GM18909 (cell line): Measurements from ENCODE around the gene PLK1.
A peak's percentile ranks its signal among the peaks of the same experiment; 100 is the strongest.
"Not testable (repeated sequence)": the region's sequence is repeated elsewhere in the genome, so short reads cannot be mapped to it uniquely, and the experiment has no call there.

Experiments
- ATAC-seq: cut with Tn5 transposase; IDR thresholded peaks from one replicate; pipeline ENCODE4 v1.9.1; 2021; ENCODE audit warnings: mild to moderate bottlenecking; ENCODE audit not compliant: unreplicated experiment, poor library complexity

PLK1 gene

DNA sequence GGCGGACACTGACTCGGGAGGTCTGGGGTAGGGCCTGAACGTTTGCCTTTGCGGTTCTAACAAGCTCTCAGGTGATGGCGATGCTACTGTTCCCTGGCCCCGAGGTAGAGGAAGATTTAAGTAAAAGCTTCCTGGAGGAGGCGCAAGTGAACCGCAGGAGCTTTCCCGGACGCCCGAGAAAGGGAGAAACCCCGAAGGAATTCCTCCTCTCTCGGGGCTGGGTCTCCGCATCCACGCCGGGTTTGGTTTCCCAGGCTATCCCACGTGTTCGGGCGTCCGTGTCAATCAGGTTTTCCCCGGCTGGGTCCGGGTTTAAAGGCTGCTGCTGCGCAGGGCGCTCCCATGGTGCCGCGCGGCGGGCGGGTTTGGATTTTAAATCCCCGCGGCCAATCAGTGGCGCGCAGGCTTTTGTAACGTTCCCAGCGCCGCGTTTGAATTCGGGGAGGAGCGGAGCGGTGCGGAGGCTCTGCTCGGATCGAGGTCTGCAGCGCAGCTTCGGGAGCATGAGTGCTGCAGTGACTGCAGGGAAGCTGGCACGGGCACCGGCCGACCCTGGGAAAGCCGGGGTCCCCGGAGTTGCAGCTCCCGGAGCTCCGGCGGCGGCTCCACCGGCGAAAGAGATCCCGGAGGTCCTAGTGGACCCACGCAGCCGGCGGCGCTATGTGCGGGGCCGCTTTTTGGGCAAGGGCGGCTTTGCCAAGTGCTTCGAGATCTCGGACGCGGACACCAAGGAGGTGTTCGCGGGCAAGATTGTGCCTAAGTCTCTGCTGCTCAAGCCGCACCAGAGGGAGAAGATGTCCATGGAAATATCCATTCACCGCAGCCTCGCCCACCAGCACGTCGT, at the start of gene PLK1:
TSS of gene PLK1 (plus strand) at position 460 of the 844 bp plus-strand sequence. CDS start at position 504, 44 bp downstream.
- peak; percentile 82 for ATAC-seq

DNA sequence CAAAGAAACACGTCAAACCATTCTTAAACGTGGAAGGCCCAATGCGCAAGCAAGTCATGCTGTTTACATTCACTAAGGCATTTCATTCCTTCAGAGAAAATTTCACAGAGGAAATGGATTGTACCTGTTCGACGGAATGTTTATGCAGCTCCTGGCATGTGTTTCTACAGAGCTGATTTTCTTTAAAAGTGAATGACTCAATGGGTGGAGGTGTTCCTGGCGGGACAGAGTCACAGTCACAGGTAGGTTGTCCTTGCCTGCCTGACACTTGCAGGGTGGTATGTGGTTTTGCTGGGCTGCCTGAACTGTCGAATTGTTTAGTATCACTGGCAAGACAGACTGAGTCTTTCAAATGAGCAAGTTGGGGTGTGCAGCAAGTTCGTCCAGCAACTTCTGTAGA, 49.2 kb upstream of the PLK1 start:
- ATAC-seq: no peak

DNA sequence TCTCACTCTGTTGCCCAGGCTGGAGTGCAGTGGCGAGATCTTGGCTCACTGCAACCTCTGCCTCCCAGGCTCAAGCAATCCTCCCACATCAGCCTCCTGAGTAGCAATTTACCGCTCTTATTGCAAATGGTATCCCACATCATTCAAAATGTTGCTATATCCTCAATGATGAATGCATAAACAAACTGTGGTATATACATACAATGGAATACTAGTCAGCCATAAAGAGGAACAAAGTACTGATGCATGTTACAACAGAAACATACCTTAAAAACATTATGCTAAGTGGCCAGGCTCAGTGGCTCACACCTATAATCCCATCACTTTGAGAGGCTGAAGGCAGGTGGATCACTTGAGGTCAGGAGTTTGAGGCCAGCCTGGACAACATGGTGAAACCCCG, 46.8 kb upstream of the PLK1 start:
- not testable (repeated sequence) for ATAC-seq

DNA sequence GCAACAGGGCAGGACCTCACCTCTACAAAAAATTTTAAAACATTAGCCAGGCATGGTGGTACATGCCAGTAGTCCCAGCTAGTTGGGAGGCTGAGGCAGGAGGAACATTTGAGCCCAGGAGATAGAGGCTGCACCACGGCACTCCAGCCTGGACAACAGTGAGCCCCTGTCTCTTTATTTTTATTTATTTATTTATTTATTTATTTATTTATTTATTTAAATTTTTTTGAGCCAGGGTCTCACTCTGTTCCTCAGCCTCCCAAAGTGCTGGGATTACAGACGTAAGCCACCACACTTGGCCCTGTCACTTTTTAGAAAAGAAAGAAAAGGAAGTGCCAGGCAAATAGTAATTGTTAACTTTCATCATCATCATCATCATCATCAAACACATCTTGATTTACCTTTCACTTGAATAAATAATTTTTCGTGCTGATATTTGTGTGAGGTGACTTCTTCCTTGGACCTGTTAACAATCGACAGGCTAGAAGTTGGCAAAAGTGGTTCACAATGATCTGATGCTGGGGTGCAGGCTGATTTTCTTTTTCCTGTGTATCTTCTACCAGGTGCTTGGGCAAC, 44.1 kb upstream of the PLK1 start:
- no peak for ATAC-seq

DNA sequence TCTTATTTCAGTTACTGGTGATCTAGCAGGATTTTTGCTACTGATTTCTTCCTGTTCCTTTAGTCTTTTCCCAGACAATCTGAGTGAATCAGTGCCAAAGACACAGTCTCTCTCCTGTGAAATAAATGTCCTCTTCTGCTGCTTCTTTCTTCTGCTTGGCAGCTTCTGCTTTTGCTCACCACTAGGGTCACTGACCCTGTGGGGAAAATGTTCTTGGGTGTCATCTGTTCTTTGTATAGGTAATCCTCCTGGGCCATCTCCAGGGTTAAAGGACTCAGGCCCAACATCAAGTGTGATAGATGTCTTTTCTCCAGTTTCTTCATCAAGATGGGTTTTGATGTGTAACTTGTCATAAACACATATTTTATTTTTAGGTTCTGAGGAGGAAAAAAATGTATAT, 42.7 kb upstream of the PLK1 start:
- no peak for ATAC-seq

DNA sequence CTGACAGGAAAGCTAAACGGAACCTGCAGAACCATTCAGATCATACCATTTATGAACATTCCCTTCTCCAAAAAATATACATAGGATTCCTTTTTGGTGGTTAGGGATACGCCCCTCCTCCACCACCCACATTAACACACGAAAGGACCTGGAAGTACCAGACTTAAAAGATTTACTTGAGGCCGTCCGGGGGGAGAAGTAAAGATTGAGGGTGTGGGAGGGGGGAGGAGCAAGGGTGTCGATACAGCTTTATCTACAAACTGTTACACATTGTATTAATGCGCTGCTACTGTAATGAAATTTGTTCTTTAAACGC, 38.1 kb upstream of the PLK1 start:
- no peak for ATAC-seq

DNA sequence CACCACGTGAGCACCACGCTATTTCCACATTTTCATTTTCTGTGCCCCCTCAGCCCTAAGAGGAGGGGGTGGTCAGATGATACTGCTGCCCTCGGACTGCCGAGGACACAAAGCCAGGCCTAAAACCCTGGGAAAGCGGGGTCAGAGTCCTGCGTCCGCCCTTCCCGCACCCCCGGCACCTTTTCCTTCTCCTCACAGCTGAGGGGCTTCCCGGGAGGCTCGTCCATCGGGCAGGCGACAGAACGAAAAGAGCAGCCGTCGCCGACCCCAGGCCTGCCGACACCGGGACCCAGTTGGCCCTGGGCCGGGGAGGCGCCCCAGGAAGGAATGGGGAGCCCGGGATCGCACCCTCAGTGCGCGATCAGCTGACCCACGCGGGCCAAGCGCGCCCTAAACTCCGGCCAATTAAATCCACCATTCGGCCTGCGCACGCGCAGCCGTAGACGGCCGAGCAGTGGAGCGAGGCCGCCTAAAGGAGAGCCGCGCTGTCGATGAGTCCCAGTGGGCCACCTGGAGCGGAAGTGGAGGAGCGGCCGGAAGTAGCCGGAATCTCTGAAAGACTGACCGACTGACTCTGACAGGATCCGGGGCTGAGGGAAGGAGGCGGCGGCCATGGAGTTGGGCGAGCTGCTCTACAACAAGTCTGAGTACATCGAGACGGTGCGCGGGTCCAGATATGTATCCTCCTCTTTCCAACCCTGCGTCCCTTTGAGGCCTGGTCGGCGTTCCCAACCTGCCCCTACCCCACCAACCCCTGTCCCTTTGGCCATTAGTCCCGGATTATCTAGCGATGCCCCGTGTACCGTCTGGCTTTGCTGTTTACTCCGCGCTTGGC, 37.5 kb upstream of the PLK1 start, which contains the start of the genes DCTN5 and PALB2:
TSS of gene DCTN5 (plus strand) at position 536 of the 835 bp plus-strand sequence. CDS start at position 613, 77 bp downstream.
TSS of gene PALB2 (minus strand) at position 380 of the 835 bp plus-strand sequence. CDS start at position 227, 153 bp downstream.
- ATAC-seq: peak; percentile 96

DNA sequence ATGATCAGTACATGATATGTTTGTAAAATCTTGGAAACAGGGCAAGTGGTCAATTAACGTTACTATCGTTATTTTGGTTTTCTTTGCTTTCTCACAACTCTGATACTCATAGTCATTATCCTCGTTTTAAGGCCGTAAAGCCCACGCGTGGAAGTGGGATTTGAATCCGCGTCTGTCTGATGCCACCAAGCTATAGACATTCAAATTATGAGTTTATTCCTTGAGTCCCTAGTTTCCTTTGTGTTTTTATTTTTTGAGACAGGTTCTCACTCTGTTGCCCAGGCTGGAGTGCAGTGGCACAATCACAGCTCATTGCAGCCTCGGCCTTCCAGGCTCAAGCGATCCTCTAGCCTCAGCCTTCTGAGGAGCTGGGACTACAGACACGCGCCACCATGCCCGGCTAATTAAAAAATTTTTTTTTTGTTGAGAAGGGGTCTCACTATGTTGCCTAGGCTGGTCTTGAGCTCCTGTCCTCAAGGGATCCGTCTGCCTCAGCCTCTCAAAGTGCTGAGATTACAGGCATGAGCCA, 36.4 kb upstream of the PLK1 start:
- ATAC-seq: no peak

DNA sequence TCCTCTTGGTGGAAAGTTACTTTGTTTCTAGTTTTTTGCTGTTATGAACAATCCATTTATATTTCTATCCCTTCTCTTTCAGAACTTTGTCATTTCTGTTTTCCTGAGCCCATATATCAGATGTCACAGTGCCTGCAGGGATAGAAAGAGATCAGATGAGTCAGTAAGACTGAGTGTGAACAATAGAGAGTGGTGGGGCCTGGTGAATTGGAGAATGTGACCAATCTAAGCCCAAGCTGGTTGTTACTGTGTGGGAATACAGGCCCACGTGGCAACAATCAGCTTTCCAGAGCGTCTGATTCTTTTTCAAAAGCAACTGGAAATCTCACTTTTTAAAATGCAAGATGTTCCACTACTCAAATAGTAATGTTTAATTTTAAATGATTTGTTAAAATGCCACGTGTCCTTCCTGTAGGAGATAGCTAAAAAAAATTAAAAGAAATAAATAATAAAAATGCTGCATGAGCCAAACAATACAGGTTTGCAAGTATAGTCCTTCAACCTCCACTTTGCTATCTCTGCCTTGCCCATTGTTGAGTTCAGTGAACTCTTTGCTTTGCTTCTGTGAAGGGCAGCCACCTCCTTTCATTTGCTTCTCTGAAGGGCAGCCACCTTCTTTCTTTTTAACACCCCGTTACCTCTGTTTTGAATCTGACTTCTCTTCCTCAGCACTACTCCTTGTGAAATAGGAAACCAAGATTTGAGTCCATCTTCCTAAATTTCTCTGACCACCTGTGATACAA, 27.8 kb upstream of the PLK1 start:
- ATAC-seq: no peak

DNA sequence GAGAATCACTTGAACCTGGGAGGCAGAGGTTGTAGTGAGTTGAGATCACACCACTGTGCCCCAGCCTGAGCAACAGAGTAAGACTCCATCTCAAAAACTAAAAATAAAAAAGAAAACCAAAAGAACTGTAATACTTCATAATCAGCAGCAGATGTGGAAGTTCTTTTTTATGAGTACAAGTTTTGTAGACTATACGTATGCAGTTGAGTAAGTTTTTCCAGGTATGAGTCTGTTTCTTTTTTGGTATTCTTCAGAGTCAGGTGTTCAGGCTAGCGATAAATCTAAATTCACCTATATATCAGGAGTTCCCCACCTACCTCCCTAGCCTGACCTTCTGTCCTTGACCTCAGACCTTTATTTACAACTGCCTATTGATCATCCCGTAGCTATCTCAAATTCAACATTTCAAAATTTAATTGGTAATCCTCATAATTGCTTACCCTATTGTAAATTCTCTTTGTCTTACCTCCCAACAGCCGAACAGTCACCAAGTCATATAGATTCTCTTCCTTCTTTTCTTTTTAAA, 26.7 kb upstream of the PLK1 start:
- no peak for ATAC-seq

DNA sequence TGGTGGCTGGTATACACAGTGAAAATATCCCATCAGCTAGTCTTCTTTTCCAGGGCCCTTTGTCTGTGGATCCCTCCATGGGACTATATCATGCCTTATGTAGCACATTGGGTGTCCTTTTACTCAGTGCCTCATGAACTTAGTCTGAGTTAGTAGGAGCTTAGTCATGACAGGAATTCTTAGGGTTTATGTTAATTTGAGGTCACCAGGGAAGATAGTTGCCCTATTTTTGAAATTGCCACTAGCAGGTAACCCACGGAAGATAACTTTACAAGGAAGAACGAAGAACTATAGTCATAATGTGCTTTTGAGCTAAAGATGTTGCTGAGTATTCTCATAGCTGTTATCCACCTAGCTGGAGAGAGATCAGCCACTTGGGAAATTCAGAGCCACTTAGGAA, 14.8 kb upstream of the PLK1 start:
- no peak for ATAC-seq

DNA sequence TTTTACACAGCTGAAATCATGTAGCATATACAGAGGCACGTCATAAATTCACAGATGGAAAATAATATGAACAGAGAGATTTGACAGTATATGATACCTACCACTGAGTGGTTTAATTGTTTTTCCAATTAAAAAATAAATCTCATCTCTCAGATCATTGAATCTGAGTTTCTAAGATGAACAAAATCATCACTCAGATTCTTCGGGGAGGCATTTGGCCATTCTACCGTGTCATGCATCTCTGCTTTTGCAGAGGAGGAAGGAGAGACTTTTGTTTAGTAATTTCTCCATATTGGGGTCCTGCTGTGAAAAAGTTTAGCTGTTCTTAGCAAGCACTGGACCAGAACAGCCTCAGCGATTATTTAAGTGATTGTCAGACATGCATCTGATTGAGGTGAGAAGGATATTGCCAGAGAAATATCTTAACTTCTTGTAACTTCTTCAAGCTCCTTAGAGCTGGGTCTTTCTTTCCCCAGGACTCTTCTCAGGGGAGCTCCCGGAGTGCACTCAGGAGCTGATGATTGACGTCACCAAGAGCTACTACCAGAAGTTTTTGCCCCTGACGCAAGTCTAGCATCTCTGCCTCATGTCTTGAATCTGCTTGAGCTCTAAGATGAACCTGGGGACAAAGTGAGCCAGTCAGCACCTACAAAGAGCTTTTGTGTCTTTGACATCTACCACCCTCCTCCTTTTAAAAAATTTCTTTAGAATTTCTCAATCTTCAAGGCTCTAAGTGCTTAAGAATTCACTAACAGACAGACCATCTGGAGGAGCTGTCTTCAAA, 11.9 kb upstream of the PLK1 start:
- no peak for ATAC-seq

DNA sequence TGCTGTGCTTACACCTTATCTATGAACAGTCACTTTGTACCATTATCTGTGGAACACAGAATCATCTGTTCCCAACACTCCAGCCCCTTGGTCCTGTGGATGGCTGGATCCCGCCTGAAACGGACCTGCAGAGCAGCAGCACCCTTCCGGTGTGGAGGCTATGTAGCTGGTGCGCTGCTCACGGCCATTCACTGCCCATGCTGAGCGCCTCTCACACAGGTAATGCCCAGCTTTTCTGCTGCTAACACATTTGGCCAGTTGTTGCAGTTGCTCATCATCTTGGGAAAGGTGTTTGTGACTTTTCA, 11.4 kb upstream of the PLK1 start:
- no peak for ATAC-seq

DNA sequence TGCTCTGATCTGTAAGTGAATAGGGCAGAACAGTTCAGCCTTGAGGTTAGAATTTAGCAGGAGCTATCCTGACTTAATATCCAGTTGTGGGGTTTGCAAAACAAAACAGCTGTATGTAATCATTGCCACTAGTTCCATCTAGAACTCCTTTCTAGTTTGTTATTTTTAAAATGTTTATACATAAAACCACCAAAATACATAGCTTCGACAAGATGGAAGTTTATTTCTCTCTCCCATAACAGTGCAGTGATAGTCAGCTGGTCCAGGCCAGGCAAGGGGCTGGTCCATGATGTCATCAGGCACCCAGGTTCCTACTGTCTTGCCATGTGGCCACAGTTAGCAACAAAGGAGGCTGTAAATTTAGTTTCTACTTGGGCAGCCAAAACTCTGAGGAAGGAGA, 10.5 kb upstream of the PLK1 start:
- ATAC-seq: no peak

DNA sequence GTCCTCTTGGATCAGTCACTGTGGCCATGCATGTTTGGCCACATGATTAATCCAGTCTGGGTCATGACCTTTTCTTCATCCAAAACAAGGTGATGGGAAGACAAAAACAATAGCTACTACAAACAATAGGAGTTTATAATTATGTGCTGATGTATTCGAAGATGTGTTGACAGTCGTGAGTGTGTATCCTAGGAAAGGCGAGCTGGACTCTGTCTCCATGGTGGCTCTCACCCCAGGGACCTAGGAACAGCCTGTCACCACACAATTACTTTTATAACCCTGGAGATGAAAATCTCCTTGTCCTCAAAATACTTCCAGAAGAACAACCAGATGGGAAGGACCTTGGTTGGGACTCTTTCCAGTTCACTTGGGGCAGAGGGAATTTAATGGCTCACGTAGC, 9.8 kb upstream of the PLK1 start:
- ATAC-seq: no peak

DNA sequence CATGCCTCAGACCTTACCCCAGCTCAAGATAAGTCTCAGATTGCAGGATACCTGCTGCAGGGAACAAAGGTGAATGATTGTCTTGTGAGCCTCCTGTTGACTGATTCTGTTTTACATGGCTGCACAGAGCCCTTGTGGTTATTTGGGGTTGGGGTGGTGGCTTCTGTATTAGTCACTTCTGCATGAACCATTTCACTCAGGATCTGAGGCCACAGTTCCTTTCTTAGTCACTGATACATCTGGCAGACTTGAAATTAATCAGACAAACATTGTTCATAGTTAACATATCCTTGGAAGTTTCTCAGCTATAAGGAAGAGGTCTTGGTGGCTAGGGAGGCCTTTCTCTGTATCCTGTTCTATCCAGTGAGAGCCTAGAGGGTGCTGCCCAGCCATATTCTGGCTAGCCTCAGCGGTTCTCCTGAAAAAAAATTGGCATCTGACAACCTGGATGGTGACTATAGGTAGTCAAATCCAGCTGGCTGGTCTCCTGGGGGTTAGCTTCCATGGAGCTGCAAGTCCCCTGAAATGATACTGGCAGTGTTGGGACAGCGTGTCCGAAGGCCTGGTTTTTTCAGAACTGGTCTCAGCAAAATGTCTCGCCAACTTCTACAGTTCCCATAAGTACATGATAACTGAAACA, 8.4 kb upstream of the PLK1 start:
- peak; percentile 89 for ATAC-seq

DNA sequence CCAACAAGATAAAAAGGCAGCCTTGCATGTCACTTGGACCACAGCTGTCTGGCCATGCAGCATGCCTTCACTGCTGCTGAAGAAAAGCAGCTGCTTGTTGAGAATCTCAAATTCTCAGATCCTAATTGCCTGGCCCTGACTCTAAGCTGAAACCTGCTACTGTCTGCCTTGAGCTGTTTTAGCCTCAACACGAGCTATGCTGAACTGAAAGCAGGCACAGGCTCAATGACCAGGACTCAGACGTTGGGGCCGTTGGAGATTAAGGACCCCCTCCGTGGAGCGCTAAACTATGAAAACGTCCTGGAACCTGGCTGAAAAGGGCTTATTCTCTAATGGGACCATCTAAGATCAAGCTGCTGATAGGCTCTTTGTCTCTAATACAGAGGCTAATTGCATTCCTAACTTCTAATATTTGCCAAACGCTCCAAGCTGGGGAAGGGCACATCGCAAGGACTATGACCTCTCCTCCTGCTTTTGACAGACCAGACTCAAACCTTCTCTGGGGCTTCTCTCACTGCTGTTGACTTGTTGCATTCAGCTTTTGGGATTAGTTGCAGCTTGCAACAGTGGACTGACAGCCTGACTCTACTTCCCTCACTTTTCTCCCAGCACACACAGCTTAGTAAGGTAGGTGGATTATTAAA, 4.6 kb upstream of the PLK1 start:
- no peak for ATAC-seq

DNA sequence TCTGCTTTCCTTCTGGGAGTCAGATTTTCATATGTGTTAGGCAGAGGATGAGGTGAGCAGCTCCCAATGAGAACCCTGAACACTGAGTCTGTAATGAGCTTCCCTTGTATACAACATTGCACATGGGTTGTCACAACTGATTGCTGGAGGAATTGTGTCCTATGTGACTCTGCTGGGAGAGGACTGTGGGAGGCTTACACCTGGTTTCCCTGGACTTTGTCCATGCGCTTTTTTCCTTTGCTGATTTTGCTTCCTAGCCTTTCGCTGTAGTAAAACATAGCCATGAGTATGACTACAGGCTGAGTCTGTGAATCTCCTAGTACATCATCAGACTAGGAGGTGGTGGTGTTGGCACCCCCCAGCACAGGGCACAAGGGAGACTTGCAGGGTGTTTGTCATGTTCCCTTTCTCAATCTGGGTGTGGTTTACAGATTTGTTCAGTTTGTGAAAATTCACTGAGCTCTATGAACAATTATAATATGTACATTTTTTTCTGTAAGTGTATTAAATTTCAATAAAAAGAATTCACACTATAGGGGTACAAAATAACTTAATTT, 1.7 kb upstream of the PLK1 start:
- no peak for ATAC-seq
